Measurements from ENCODE around the gene URB1. TPM values are rescaled to one million over a fixed set of nuclear protein-coding genes. Genes with fewer than 3 reads are reported as not detected.
A peak's percentile ranks its signal among the peaks of the same experiment; 100 is the strongest.

Gene URB1
- total and polyA plus RNA-seq, 3 experiments from 2014 or later: 3.9 to 39.8 (median 38.9) TPM

- Histone ChIP-seq H3K36me3 (ENCODE audit: insufficient read depth, low read length) (no peaks in the 10 kb centered on the region), H3K9me3 (ENCODE audit: low read length) (no peaks in the 10 kb centered on the region), H3K27me3 (ENCODE audit: insufficient read depth, low read length, poor library complexity, severe bottlenecking) (no peaks in the 10 kb centered on the region), H3K4me1 (ENCODE audit: insufficient read depth, low read length) (peaks cover 26% of the 10 kb centered on the region), H3K27ac (ENCODE audit: low read depth, low read length) (no peak overlapping the region), H3K4me3 (ENCODE audit: low read length) (no peak overlapping the region)
- POLR2A ChIA-PET: no interaction called here
- Mint-ChIP-seq H3K27me3 (no peaks in the 10 kb centered on the region), H3K27ac (peak overlapping the region in 2 of 8 donors; percentile 44 to 52), H3K9me3 (no peaks in the 10 kb centered on the region), H3K4me3 (peak overlapping the region in 2 of 7 donors; percentile 29 to 82), H3K4me1 (peaks cover 44 to 75% (median 68%) of the 10 kb centered on the region in 3 donors), H3K36me3 (peaks cover 0 to 37% (median 5%) of the 10 kb centered on the region in 3 donors)
- DNase-seq: no peak
- CTCF ChIA-PET: interaction anchor here (2.2 kb wide), 1 partner anchor 211 kb away, joined by 7 read pairs; no protein-coding TSS in a partner anchor
These were observed 3.3 kb downstream of the URB1 start for GRCh38 chr21:32389337-32390015.

- H3K4me1 Mint-ChIP-seq: peaks cover 39 to 68% (median 58%) of the 10 kb centered on the region in 3 donors
- ChIA-PET CTCF (interaction anchor here (1.2 to 2.2 kb wide), 2 partner anchors 181 to 213 kb away, joined by 3 to 7 read pairs; no protein-coding TSS in a partner anchor), POLR2A (interaction anchor here (0.5 kb wide), 1 partner anchor 24 kb away, joined by 3 read pairs; no protein-coding TSS in a partner anchor)
- H3K4me3 Mint-ChIP-seq: peak overlapping the region in 1 of 7 donors; percentile 5
- Histone ChIP-seq H3K4me3 (ENCODE audit: low read length) (no peak overlapping the region), H3K4me1 (ENCODE audit: insufficient read depth, low read length) (peaks cover 19% of the 10 kb centered on the region), H3K27ac (ENCODE audit: low read depth, low read length) (no peak overlapping the region), H3K27me3 (ENCODE audit: insufficient read depth, low read length, poor library complexity, severe bottlenecking) (no peaks in the 10 kb centered on the region), H3K36me3 (ENCODE audit: insufficient read depth, low read length) (peaks cover 10% of the 10 kb centered on the region), H3K9me3 (ENCODE audit: low read length) (no peaks in the 10 kb centered on the region)
- H3K27ac Mint-ChIP-seq: peak overlapping the region in 1 of 8 donors; percentile 60
- DNase-seq: no peak
- no peaks in the 10 kb centered on the region for H3K27me3 Mint-ChIP-seq
- no peaks in the 10 kb centered on the region for H3K9me3 Mint-ChIP-seq
- H3K36me3 Mint-ChIP-seq: peaks cover 0 to 48% (median 8%) of the 10 kb centered on the region in 3 donors
These were observed 4.5 kb downstream of the URB1 start for GRCh38 chr21:32388306-32388705.

GRCh38 chr21:32387151-32387550, 5.7 kb downstream of the URB1 start:
- ChIA-PET CTCF (interaction anchor here (0.8 to 2.2 kb wide), 3 partner anchors 182 to 214 kb away, joined by 3 to 7 read pairs (median 3); no protein-coding TSS in a partner anchor), POLR2A (no interaction called here)
- Histone ChIP-seq H3K36me3 (ENCODE audit: insufficient read depth, low read length) (peaks cover 22% of the 10 kb centered on the region), H3K4me3 (ENCODE audit: low read length) (no peak overlapping the region), H3K4me1 (ENCODE audit: insufficient read depth, low read length) (peaks cover 14% of the 10 kb centered on the region), H3K9me3 (ENCODE audit: low read length) (no peaks in the 10 kb centered on the region), H3K27ac (ENCODE audit: low read depth, low read length) (no peak overlapping the region), H3K27me3 (ENCODE audit: insufficient read depth, low read length, poor library complexity, severe bottlenecking) (no peaks in the 10 kb centered on the region)
- peaks cover 0 to 57% (median 11%) of the 10 kb centered on the region in 3 donors for H3K36me3 Mint-ChIP-seq
- no peaks in the 10 kb centered on the region for H3K27me3 Mint-ChIP-seq
- H3K27ac Mint-ChIP-seq: peak overlapping the region in 3 of 8 donors; percentile 33 to 82 (median 61)
- peaks cover 35 to 58% (median 55%) of the 10 kb centered on the region in 3 donors for H3K4me1 Mint-ChIP-seq
- no peaks in the 10 kb centered on the region for H3K9me3 Mint-ChIP-seq
- DNase-seq: no peak
- no peak overlapping the region for H3K4me3 Mint-ChIP-seq

GRCh38 chr21:32386195-32386870, 6.5 kb downstream of the URB1 start:
- H3K4me1 Mint-ChIP-seq: peaks cover 27 to 50% (median 47%) of the 10 kb centered on the region in 3 donors
- CTCF ChIA-PET: interaction anchor here (0.8 kb wide), 1 partner anchor 215 kb away, joined by 3 read pairs; no protein-coding TSS in a partner anchor
- peaks cover 5% of the 10 kb centered on the region for H3K4me1 ChIP-seq (ENCODE audit: insufficient read depth, low read length)
- POLR2A ChIA-PET: no interaction called here
- no peak overlapping the region for H3K27ac Mint-ChIP-seq
- H3K4me3 ChIP-seq (ENCODE audit: low read length): no peak overlapping the region
- H3K27me3 ChIP-seq (ENCODE audit: insufficient read depth, low read length, poor library complexity, severe bottlenecking): no peaks in the 10 kb centered on the region
- no peaks in the 10 kb centered on the region for H3K9me3 ChIP-seq (ENCODE audit: low read length)
- H3K4me3 Mint-ChIP-seq: no peak overlapping the region
- no peaks in the 10 kb centered on the region for H3K9me3 Mint-ChIP-seq
- H3K36me3 ChIP-seq (ENCODE audit: insufficient read depth, low read length): peaks cover 24% of the 10 kb centered on the region
- DNase-seq: no peak
- H3K27ac ChIP-seq (ENCODE audit: low read depth, low read length): no peak overlapping the region
- no peaks in the 10 kb centered on the region for H3K27me3 Mint-ChIP-seq
- peaks cover 0 to 63% (median 11%) of the 10 kb centered on the region in 3 donors for H3K36me3 Mint-ChIP-seq

GRCh38 chr21:32383812-32384211, 9.0 kb downstream of the URB1 start:
- Mint-ChIP-seq H3K27ac (peak overlapping the region in 2 of 8 donors; percentile 56 to 69), H3K4me3 (no peak overlapping the region), H3K9me3 (no peaks in the 10 kb centered on the region), H3K27me3 (no peaks in the 10 kb centered on the region), H3K4me1 (peaks cover 9 to 28% (median 26%) of the 10 kb centered on the region in 3 donors), H3K36me3 (peaks cover 0 to 73% (median 15%) of the 10 kb centered on the region in 3 donors)
- CTCF ChIA-PET: interaction anchor here (0.9 kb wide), 1 partner anchor 186 kb away, joined by 3 read pairs; no protein-coding TSS in a partner anchor
- Histone ChIP-seq H3K27me3 (ENCODE audit: insufficient read depth, low read length, poor library complexity, severe bottlenecking) (no peaks in the 10 kb centered on the region), H3K36me3 (ENCODE audit: insufficient read depth, low read length) (peaks cover 24% of the 10 kb centered on the region), H3K4me1 (ENCODE audit: insufficient read depth, low read length) (peaks cover 4% of the 10 kb centered on the region), H3K27ac (ENCODE audit: low read depth, low read length) (no peak overlapping the region), H3K4me3 (ENCODE audit: low read length) (no peak overlapping the region), H3K9me3 (ENCODE audit: low read length) (no peaks in the 10 kb centered on the region)
- POLR2A ChIA-PET: no interaction called here
- DNase-seq: no peak

- Mint-ChIP-seq H3K9me3 (no peaks in the 10 kb centered on the region), H3K27me3 (no peaks in the 10 kb centered on the region), H3K27ac (no peak overlapping the region), H3K4me3 (no peak overlapping the region), H3K4me1 (peaks cover 1 to 15% (median 14%) of the 10 kb centered on the region in 3 donors), H3K36me3 (peaks cover 0 to 82% (median 18%) of the 10 kb centered on the region in 3 donors)
- Histone ChIP-seq H3K4me1 (ENCODE audit: insufficient read depth, low read length) (no peaks in the 10 kb centered on the region), H3K27ac (ENCODE audit: low read depth, low read length) (no peak overlapping the region), H3K27me3 (ENCODE audit: insufficient read depth, low read length, poor library complexity, severe bottlenecking) (no peaks in the 10 kb centered on the region), H3K36me3 (ENCODE audit: insufficient read depth, low read length) (peaks cover 31% of the 10 kb centered on the region), H3K4me3 (ENCODE audit: low read length) (no peak overlapping the region), H3K9me3 (ENCODE audit: low read length) (no peaks in the 10 kb centered on the region)
- ChIA-PET POLR2A (no interaction called here), CTCF (no interaction called here)
- DNase-seq: no peak
These were observed 10.6 kb downstream of the URB1 start for GRCh38 chr21:32382108-32382644.

GRCh38 chr21:32381571-32381970, 11.2 kb downstream of the URB1 start:
- DNase-seq: no peak

More at GRCh38 chr21:32381571-32381970, 11.2 kb downstream of the URB1 start:
- H3K27ac Mint-ChIP-seq: no peak overlapping the region
- H3K27me3 ChIP-seq (ENCODE audit: insufficient read depth, low read length, poor library complexity, severe bottlenecking): no peaks in the 10 kb centered on the region
- peaks cover 0 to 11% (median 10%) of the 10 kb centered on the region in 3 donors for H3K4me1 Mint-ChIP-seq
- H3K27ac ChIP-seq (ENCODE audit: low read depth, low read length): no peak overlapping the region
- H3K27me3 Mint-ChIP-seq: no peaks in the 10 kb centered on the region
- H3K9me3 Mint-ChIP-seq: no peaks in the 10 kb centered on the region
- no peaks in the 10 kb centered on the region for H3K9me3 ChIP-seq (ENCODE audit: low read length)
- no peak overlapping the region for H3K4me3 ChIP-seq (ENCODE audit: low read length)
- CTCF ChIA-PET: no interaction called here
- POLR2A ChIA-PET: no interaction called here
- H3K4me1 ChIP-seq (ENCODE audit: insufficient read depth, low read length): no peaks in the 10 kb centered on the region
- H3K36me3 Mint-ChIP-seq: peaks cover 0 to 86% (median 17%) of the 10 kb centered on the region in 3 donors
- peaks cover 31% of the 10 kb centered on the region for H3K36me3 ChIP-seq (ENCODE audit: insufficient read depth, low read length)
- no peak overlapping the region for H3K4me3 Mint-ChIP-seq
